Panc1 (cell line): ENCODE results near the gene FOXR1. TPM values are rescaled to one million over a fixed set of nuclear protein-coding genes. Genes with fewer than 3 reads are reported as not detected.

Source experiments
- ATAC-seq: fragments of 200-7000 bp; cut with Tn5 transposase; 2 replicates; pipeline ENCODE4 v1.9.1; 2020; ENCODE audit warnings: mild to moderate bottlenecking, moderate library complexity
- BruUV-seq: library from RNA; stranded (reverse); fragments of 400-500 nt; replicated peaks from 2 replicates; lab custom pipeline; 2021; lab: Mats Ljungman, UMichigan
- CTCF ChIA-PET: fragments of 300-600 bp; sonication (Branson Sonifier 250); formaldehyde crosslinking; loops from one replicate; lab custom pipeline; 2022; ENCODE audit warnings: antibody characterized with exemption; lab: Charles Lee
- POLR2A ChIA-PET: fragments of 300-600 bp; sonication (Branson Sonifier 250); formaldehyde crosslinking; loops from one replicate; lab custom pipeline; 2022; ENCODE audit warnings: antibody characterized with exemption; lab: Charles Lee
- DNase-seq: peaks from one replicate; pipeline ENCODE4 v3.0.0-alpha.2; 2010; ENCODE audit warnings: low read depth, low spot score
- H3K27ac ChIP-seq: 2 replicates; pipeline ENCODE4 v1.5.1; 2011; ENCODE audit warnings: mild to moderate bottlenecking, low read length, inconsistent platforms
- H3K27me3 ChIP-seq: fragments of 200-500 bp; sonication (Bioruptor generic); 2 replicates; pipeline ENCODE4 v1.6.0; 2014; ENCODE audit warnings: low read length, inconsistent platforms; ENCODE audit not compliant: control insufficient read depth, insufficient read depth
- H3K36me3 ChIP-seq: fragments of 200-500 bp; sonication (Bioruptor generic); 2 replicates; pipeline ENCODE4 v1.5.1; 2014; ENCODE audit warnings: inconsistent platforms, mild to moderate bottlenecking, low read length, moderate library complexity; ENCODE audit not compliant: control insufficient read depth, insufficient read depth
- H3K4me1 ChIP-seq: 2 replicates; pipeline ENCODE4 v1.5.1; 2011; ENCODE audit warnings: inconsistent platforms, mild to moderate bottlenecking, low read length, moderate library complexity; ENCODE audit not compliant: control insufficient read depth, insufficient read depth
- H3K4me3 ChIP-seq, 2 experiments: 2 replicates each; pipeline ENCODE4 v1.5.1; 2011 to 2012; ENCODE audit warnings: low read depth in 2 of 2, low read length in 2 of 2, mild to moderate bottlenecking in 2 of 2, inconsistent platforms in 1 of 2, moderate library complexity in 1 of 2
- H3K9me3 ChIP-seq: fragments of 200-500 bp; sonication (Bioruptor generic); 2 replicates; pipeline ENCODE4 v1.5.1; 2014; ENCODE audit warnings: low read depth, mild to moderate bottlenecking, inconsistent platforms, low read length, moderate library complexity; ENCODE audit not compliant: control insufficient read depth, insufficient read depth
- POLR2AphosphoS5 ChIP-seq: IDR thresholded peaks from 2 replicates; pipeline ENCODE4 v1.6.1; 2012; ENCODE audit warnings: mild to moderate bottlenecking, low read depth, low read length, moderate library complexity
- SIN3A ChIP-seq: IDR thresholded peaks from 2 replicates; pipeline ENCODE4 v1.6.1; 2012; ENCODE audit warnings: low read depth, mild to moderate bottlenecking, low read length, moderate library complexity, borderline replicate concordance; ENCODE audit not compliant: insufficient read depth
- TCF7L2 ChIP-seq: IDR thresholded peaks from 2 replicates; pipeline ENCODE4 v1.6.1; 2011; ENCODE audit warnings: mild to moderate bottlenecking, low read depth, low read length, inconsistent platforms
- in situ Hi-C: cut with HindIII; loops from 2 replicates; pipeline ENCODE4 v1.10.0; 2016; ENCODE audit warnings: low sequenced_read_pairs, low pct_unique_long_range_greater_than_20kb
- intact Hi-C: fragments of 100-400 bp; cut with micrococcal nuclease; formaldehyde crosslinking; loops from one replicate; pipeline ENCODE4 v1.10.0; 2022; ENCODE audit not compliant: unreplicated experiment
- total RNA-seq: library from RNA; stranded (reverse); gene quantifications from one replicate; pipeline ENCODE4 v1.2.1, GENCODE V29; 2021; ENCODE audit not compliant: unreplicated experiment
- TF ChIP-seq, protein P1 (sequence below): fragments of 450-650 bp; IDR thresholded peaks from 2 replicates; pipeline ENCODE4 v1.5.1; 2017; ENCODE audit warnings: mild to moderate bottlenecking
- TF ChIP-seq, protein P2 (sequence below), 2 experiments: IDR thresholded peaks; 2 replicates each; pipeline ENCODE4 v1.6.1; 2011 to 2012; ENCODE audit warnings: low read depth in 2 of 2, control low read depth in 1 of 2, low read length in 1 of 2, mild to moderate bottlenecking in 1 of 2, moderate library complexity in 1 of 2; ENCODE audit not compliant: insufficient read depth in 1 of 2

FOXR1 gene
- total RNA-seq, 1 experiment from 2014 or later, result not detected

GRCh38 chr11:119029340-119030028 lies 57.9 kb downstream of the FOXR1 start:
- Histone ChIP-seq H3K9me3 (no peaks in the 10 kb centered on the region), H3K36me3 (no peaks in the 10 kb centered on the region; the same call in 1 of the 2 replicates), H3K27ac (peak overlapping the region; percentile 79), H3K4me3 (peak overlapping the region; percentile 75 to 90), H3K4me1 (peaks cover 13% of the 10 kb centered on the region), H3K27me3 (no peaks in the 10 kb centered on the region)
- no peak for ATAC-seq
- ChIA-PET POLR2A (no interaction called here), CTCF (interaction anchor here (0.7 kb wide), 1 partner anchor 11 kb away, joined by 4 read pairs; the partner anchor contains the start of gene TRAPPC4)
- no peak for DNase-seq
- intact Hi-C loops (no loop called here), in situ Hi-C loops (no loop called here)
- TSS peak; percentile 93 for BruUV-seq
- TF ChIP-seq, protein P1, sequence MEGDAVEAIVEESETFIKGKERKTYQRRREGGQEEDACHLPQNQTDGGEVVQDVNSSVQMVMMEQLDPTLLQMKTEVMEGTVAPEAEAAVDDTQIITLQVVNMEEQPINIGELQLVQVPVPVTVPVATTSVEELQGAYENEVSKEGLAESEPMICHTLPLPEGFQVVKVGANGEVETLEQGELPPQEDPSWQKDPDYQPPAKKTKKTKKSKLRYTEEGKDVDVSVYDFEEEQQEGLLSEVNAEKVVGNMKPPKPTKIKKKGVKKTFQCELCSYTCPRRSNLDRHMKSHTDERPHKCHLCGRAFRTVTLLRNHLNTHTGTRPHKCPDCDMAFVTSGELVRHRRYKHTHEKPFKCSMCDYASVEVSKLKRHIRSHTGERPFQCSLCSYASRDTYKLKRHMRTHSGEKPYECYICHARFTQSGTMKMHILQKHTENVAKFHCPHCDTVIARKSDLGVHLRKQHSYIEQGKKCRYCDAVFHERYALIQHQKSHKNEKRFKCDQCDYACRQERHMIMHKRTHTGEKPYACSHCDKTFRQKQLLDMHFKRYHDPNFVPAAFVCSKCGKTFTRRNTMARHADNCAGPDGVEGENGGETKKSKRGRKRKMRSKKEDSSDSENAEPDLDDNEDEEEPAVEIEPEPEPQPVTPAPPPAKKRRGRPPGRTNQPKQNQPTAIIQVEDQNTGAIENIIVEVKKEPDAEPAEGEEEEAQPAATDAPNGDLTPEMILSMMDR, result no peak
- TF ChIP-seq SIN3A, result no peak
- TF ChIP-seq POLR2AphosphoS5, result no peak
- TF ChIP-seq TCF7L2, result no peak
- TF ChIP-seq, protein P2, sequence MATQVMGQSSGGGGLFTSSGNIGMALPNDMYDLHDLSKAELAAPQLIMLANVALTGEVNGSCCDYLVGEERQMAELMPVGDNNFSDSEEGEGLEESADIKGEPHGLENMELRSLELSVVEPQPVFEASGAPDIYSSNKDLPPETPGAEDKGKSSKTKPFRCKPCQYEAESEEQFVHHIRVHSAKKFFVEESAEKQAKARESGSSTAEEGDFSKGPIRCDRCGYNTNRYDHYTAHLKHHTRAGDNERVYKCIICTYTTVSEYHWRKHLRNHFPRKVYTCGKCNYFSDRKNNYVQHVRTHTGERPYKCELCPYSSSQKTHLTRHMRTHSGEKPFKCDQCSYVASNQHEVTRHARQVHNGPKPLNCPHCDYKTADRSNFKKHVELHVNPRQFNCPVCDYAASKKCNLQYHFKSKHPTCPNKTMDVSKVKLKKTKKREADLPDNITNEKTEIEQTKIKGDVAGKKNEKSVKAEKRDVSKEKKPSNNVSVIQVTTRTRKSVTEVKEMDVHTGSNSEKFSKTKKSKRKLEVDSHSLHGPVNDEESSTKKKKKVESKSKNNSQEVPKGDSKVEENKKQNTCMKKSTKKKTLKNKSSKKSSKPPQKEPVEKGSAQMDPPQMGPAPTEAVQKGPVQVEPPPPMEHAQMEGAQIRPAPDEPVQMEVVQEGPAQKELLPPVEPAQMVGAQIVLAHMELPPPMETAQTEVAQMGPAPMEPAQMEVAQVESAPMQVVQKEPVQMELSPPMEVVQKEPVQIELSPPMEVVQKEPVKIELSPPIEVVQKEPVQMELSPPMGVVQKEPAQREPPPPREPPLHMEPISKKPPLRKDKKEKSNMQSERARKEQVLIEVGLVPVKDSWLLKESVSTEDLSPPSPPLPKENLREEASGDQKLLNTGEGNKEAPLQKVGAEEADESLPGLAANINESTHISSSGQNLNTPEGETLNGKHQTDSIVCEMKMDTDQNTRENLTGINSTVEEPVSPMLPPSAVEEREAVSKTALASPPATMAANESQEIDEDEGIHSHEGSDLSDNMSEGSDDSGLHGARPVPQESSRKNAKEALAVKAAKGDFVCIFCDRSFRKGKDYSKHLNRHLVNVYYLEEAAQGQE (IDR thresholded peaks at IDR 0.05; ENCODE audit: insufficient read depth in 1 of 2, low read depth in 2 of 2, low read length in 1 of 2), result no peak

DNA sequence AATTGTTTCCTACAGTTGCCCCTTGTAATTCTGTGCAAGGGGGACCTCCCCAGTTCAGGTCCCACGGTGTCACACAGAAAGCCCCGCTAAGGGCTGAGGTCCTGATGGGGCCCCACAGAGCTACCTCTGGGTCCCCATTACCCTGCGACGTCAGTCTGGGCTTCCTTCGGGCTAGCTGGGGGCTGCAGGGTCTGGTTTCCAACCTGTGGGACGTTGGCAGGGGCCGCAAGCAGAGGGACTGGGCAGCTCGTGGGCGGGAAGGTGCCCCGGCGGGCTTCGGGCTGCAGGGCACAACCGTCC lies 58.4 kb downstream of the FOXR1 start:
- Histone ChIP-seq H3K9me3 (no peaks in the 10 kb centered on the region), H3K4me1 (peaks cover 13% of the 10 kb centered on the region), H3K36me3 (no peaks in the 10 kb centered on the region; the same call in 1 of the 2 replicates), H3K27me3 (no peaks in the 10 kb centered on the region), H3K4me3 (peak overlapping the region; percentile 75 to 90), H3K27ac (peak overlapping the region; percentile 79)
- DNase-seq (no peak), ATAC-seq (peak; percentile 1; the same call in 1 of the 2 replicates)
- no TSS peak for BruUV-seq
- CTCF ChIA-PET, result interaction anchor here (0.7 kb wide), 1 partner anchor 11 kb away, joined by 4 read pairs; the partner anchor contains the start of gene TRAPPC4
- POLR2A ChIA-PET, result no interaction called here
- TF ChIP-seq TCF7L2, result no peak
- no peak for TF ChIP-seq SIN3A
- no peak for TF ChIP-seq POLR2AphosphoS5
- TF ChIP-seq, protein P2 (IDR thresholded peaks at IDR 0.05; ENCODE audit: insufficient read depth in 1 of 2, low read depth in 2 of 2, low read length in 1 of 2), result no peak
- TF ChIP-seq, protein P1, result no peak
- in situ Hi-C loops (no loop called here), intact Hi-C loops (no loop called here)
